Measurements from ENCODE around the gene UBE2K.
"Not testable (repeated sequence)": the region's sequence is repeated elsewhere in the genome, so short reads cannot be mapped to it uniquely, and the experiment has no call there.

Gene UBE2K

GRCh38 chr4:39697740-39698423, at the start of gene UBE2K:
Gene UBE2K (plus strand): TSS chr4:39698136. CDS start chr4:39698328, 192 bp downstream.
- peak; percentile 88 for DNase-seq (ENCODE audit: low read depth)
- TF ChIP-seq CTCF (IDR thresholded peaks at IDR 0.05; ENCODE audit: low read length, missing control alignments), result no peak
- H3K4me3 ChIP-seq (replicated peaks; ENCODE audit: low read depth, low read length), result peak within 1 kb of the TSS; percentile 96

- TF ChIP-seq CTCF (IDR thresholded peaks at IDR 0.05; ENCODE audit: low read length, missing control alignments), result no peak
- DNase-seq (ENCODE audit: low read depth), result no peak
- H3K4me3 ChIP-seq (replicated peaks; ENCODE audit: low read depth, low read length), result no peak overlapping the region
Measured at GRCh38 chr4:39648213-39648612, 49.7 kb upstream of the UBE2K start.

GRCh38 chr4:39648827-39649558, 48.9 kb upstream of the UBE2K start:
- no peak for TF ChIP-seq CTCF (IDR thresholded peaks at IDR 0.05; ENCODE audit: low read length, missing control alignments)
- no peak for DNase-seq (ENCODE audit: low read depth)
- H3K4me3 ChIP-seq (replicated peaks; ENCODE audit: low read depth, low read length), result no peak overlapping the region

- TF ChIP-seq CTCF (IDR thresholded peaks at IDR 0.05; ENCODE audit: low read length, missing control alignments), result no peak
- DNase-seq (ENCODE audit: low read depth), result no peak
Measured at GRCh38 chr4:39649639-39650265, 48.2 kb upstream of the UBE2K start.

GRCh38 chr4:39651586-39651985, 46.4 kb upstream of the UBE2K start:
- not testable (repeated sequence) for DNase-seq (ENCODE audit: low read depth); H3K4me3 ChIP-seq (replicated peaks; ENCODE audit: low read depth, low read length)

More at GRCh38 chr4:39649639-39650265, 48.2 kb upstream of the UBE2K start:
- no peak overlapping the region for H3K4me3 ChIP-seq (replicated peaks; ENCODE audit: low read depth, low read length)

GRCh38 chr4:39655211-39655610, 42.7 kb upstream of the UBE2K start:
- no peak for DNase-seq (ENCODE audit: low read depth)
- TF ChIP-seq CTCF (IDR thresholded peaks at IDR 0.05; ENCODE audit: low read length, missing control alignments), result no peak
- no peak overlapping the region for H3K4me3 ChIP-seq (replicated peaks; ENCODE audit: low read depth, low read length)

- no peak overlapping the region for H3K4me3 ChIP-seq (replicated peaks; ENCODE audit: low read depth, low read length)
- TF ChIP-seq CTCF (IDR thresholded peaks at IDR 0.05; ENCODE audit: low read length, missing control alignments), result no peak
- no peak for DNase-seq (ENCODE audit: low read depth)
Measured at GRCh38 chr4:39655876-39656275, 42.1 kb upstream of the UBE2K start.

GRCh38 chr4:39656638-39657037, 41.3 kb upstream of the UBE2K start:
- DNase-seq (ENCODE audit: low read depth); H3K4me3 ChIP-seq (replicated peaks; ENCODE audit: low read depth, low read length): not testable (repeated sequence)

Data from fibroblast of pulmonary artery (primary cell).